ENCODE data around the gene NINL.

Gene NINL

GRCh38 chr20:25485872-25486271, 99.5 kb downstream of the NINL start:
- in situ Hi-C loops (cut with HindIII; ENCODE audit: low pct_unique_long_range_greater_than_20kb, low sequenced_read_pairs) = no loop called here
- no peak for TF ChIP-seq JUND (IDR thresholded peaks at IDR 0.05; ENCODE audit: low read depth)
- DNase-seq (ENCODE audit: low read depth in 1 of 2, low spot score in 1 of 2) = no peak

GRCh38 chr20:25484911-25485511, 100.3 kb downstream of the NINL start:
- in situ Hi-C loops (cut with HindIII; ENCODE audit: low pct_unique_long_range_greater_than_20kb, low sequenced_read_pairs) = no loop called here
- TF ChIP-seq JUND (IDR thresholded peaks at IDR 0.05; ENCODE audit: low read depth) = no peak
- DNase-seq (ENCODE audit: low read depth in 1 of 2, low spot score in 1 of 2) = no peak

- TF ChIP-seq JUND (IDR thresholded peaks at IDR 0.05; ENCODE audit: low read depth) = no peak
- in situ Hi-C loops (cut with HindIII; ENCODE audit: low pct_unique_long_range_greater_than_20kb, low sequenced_read_pairs) = no loop called here
- DNase-seq (ENCODE audit: low read depth in 1 of 2, low spot score in 1 of 2) = no peak
Measured at GRCh38 chr20:25484224-25484846, 101.0 kb downstream of the NINL start.

GRCh38 chr20:25483431-25484132, 101.7 kb downstream of the NINL start:
- in situ Hi-C loops (cut with HindIII; ENCODE audit: low pct_unique_long_range_greater_than_20kb, low sequenced_read_pairs) = no loop called here
- DNase-seq (ENCODE audit: low read depth in 1 of 2, low spot score in 1 of 2) = no peak
- TF ChIP-seq JUND (IDR thresholded peaks at IDR 0.05; ENCODE audit: low read depth) = no peak

- no peak for TF ChIP-seq JUND (IDR thresholded peaks at IDR 0.05; ENCODE audit: low read depth)
- DNase-seq (ENCODE audit: low read depth in 1 of 2, low spot score in 1 of 2) = no peak
- in situ Hi-C loops (cut with HindIII; ENCODE audit: low pct_unique_long_range_greater_than_20kb, low sequenced_read_pairs) = no loop called here
Measured at GRCh38 chr20:25481918-25482253, 103.4 kb downstream of the NINL start.

GRCh38 chr20:25481235-25481917, 104.0 kb downstream of the NINL start:
- in situ Hi-C loops (cut with HindIII; ENCODE audit: low pct_unique_long_range_greater_than_20kb, low sequenced_read_pairs) = no loop called here
- no peak for DNase-seq (ENCODE audit: low read depth in 1 of 2, low spot score in 1 of 2)

GRCh38 chr20:25480797-25481196, 104.5 kb downstream of the NINL start:
- TF ChIP-seq JUND (IDR thresholded peaks at IDR 0.05; ENCODE audit: low read depth) = no peak
- in situ Hi-C loops (cut with HindIII; ENCODE audit: low pct_unique_long_range_greater_than_20kb, low sequenced_read_pairs) = no loop called here
- DNase-seq (ENCODE audit: low read depth in 1 of 2, low spot score in 1 of 2) = no peak

More at GRCh38 chr20:25481235-25481917, 104.0 kb downstream of the NINL start:
- TF ChIP-seq JUND (IDR thresholded peaks at IDR 0.05; ENCODE audit: low read depth) = no peak

GRCh38 chr20:25480156-25480555, 105.2 kb downstream of the NINL start:
- TF ChIP-seq JUND (IDR thresholded peaks at IDR 0.05; ENCODE audit: low read depth) = no peak
- no peak for DNase-seq (ENCODE audit: low read depth in 1 of 2, low spot score in 1 of 2)
- in situ Hi-C loops (cut with HindIII; ENCODE audit: low pct_unique_long_range_greater_than_20kb, low sequenced_read_pairs) = no loop called here

- no peak for TF ChIP-seq JUND (IDR thresholded peaks at IDR 0.05; ENCODE audit: low read depth)
- in situ Hi-C loops (cut with HindIII; ENCODE audit: low pct_unique_long_range_greater_than_20kb, low sequenced_read_pairs) = no loop called here
- no peak for DNase-seq (ENCODE audit: low read depth in 1 of 2, low spot score in 1 of 2)
Measured at GRCh38 chr20:25479638-25480037, 105.7 kb downstream of the NINL start.

GRCh38 chr20:25478889-25479568, 106.3 kb downstream of the NINL start:
- in situ Hi-C loops (cut with HindIII; ENCODE audit: low pct_unique_long_range_greater_than_20kb, low sequenced_read_pairs) = no loop called here
- DNase-seq (ENCODE audit: low read depth in 1 of 2, low spot score in 1 of 2) = no peak
- TF ChIP-seq JUND (IDR thresholded peaks at IDR 0.05; ENCODE audit: low read depth) = no peak

- in situ Hi-C loops (cut with HindIII; ENCODE audit: low pct_unique_long_range_greater_than_20kb, low sequenced_read_pairs) = no loop called here
- DNase-seq (ENCODE audit: low read depth in 1 of 2, low spot score in 1 of 2) = no peak
- TF ChIP-seq JUND (IDR thresholded peaks at IDR 0.05; ENCODE audit: low read depth) = no peak
Measured at GRCh38 chr20:25477014-25477882, 108.1 kb downstream of the NINL start.
